Suprapubic skin (tissue), 4 donors: ENCODE data around the gene CDH22. TPM values are rescaled to one million over a fixed set of nuclear protein-coding genes. Genes with fewer than 3 reads are reported as not detected.

Experiments
- DNase-seq, 2 donors: peaks; one replicate each; pipeline ENCODE4 v3.0.0-alpha.2; 2019; ENCODE audit warnings: low spot score in 2 of 2
- H3K27ac ChIP-seq: fragments of 200-600 bp; sonication (generic); one replicate; pipeline ENCODE4 v1.5.1; 2019
- H3K27me3 ChIP-seq: fragments of 200-600 bp; sonication (generic); one replicate; pipeline ENCODE4 v1.5.1; 2019
- H3K36me3 ChIP-seq: fragments of 200-600 bp; sonication (generic); one replicate; pipeline ENCODE4 v1.5.1; 2019
- H3K4me1 ChIP-seq: fragments of 200-600 bp; sonication (generic); one replicate; pipeline ENCODE4 v1.5.1; 2019
- H3K4me3 ChIP-seq: fragments of 200-600 bp; sonication (generic); one replicate; pipeline ENCODE4 v1.5.1; 2019; ENCODE audit warnings: mild to moderate bottlenecking
- H3K9me3 ChIP-seq: fragments of 200-600 bp; sonication (generic); one replicate; pipeline ENCODE4 v1.5.1; 2019
- CTCF ChIP-seq, 2 donors: fragments of 200-600 bp in 1 of 2; fragments of 450-650 bp in 1 of 2; sonication (generic) in 1 of 2; IDR thresholded peaks; one replicate each; pipeline ENCODE4 v1.5.1; 2016 to 2019; ENCODE audit warnings: antibody characterized with exemption in 2 of 2, mild to moderate bottlenecking in 1 of 2, moderate library complexity in 1 of 2
- EP300 ChIP-seq: sonication (generic); formaldehyde crosslinking; IDR thresholded peaks from one replicate; pipeline ENCODE4 v1.6.1; 2017; ENCODE audit warnings: antibody characterized with exemption
- POLR2A ChIP-seq, 2 donors: fragments of 450-650 bp; IDR thresholded peaks; one replicate each; pipeline ENCODE4 v1.6.1; 2017; ENCODE audit warnings: antibody characterized with exemption in 2 of 2, mild to moderate bottlenecking in 2 of 2, moderate library complexity in 2 of 2
- POLR2AphosphoS5 ChIP-seq, 3 donors: sonication (generic); formaldehyde crosslinking; IDR thresholded peaks; one replicate each; pipeline ENCODE4 v1.6.1; 2017; ENCODE audit warnings: antibody characterized with exemption in 3 of 3
- WGBS: methylation state at CpG from one replicate; pipeline ENCODE4 v1.1.5; 2018; 5-methylcytosine and 5-hydroxymethylcytosine counted together
- total RNA-seq, 4 donors: library from RNA; depleted of rRNA; stranded (reverse); fragments of >200 nt; gene quantifications; one replicate each; pipeline ENCODE4 v1.1.0, GENCODE V29; 2016

CDH22 gene
- total RNA-seq, 4 donors from 2014 or later, result 2.6 to 5.1 (median 3.3) TPM

GRCh38 chr20:46206992-46207549 is 101.2 kb downstream of the CDH22 start:
- TF ChIP-seq EP300, result no peak
- TF ChIP-seq CTCF (IDR thresholded peaks at IDR 0.05), result no peak
- no peak for TF ChIP-seq POLR2AphosphoS5 (IDR thresholded peaks at IDR 0.05)
- TF ChIP-seq POLR2A (IDR thresholded peaks at IDR 0.05), result no peak
- peaks cover 34% of the 10 kb centered on the region for H3K4me1 ChIP-seq
- 42% methylated on average over 6 of the region's 6 CpGs for WGBS
- no peaks in the 10 kb centered on the region for H3K36me3 ChIP-seq
- H3K27me3 ChIP-seq, result peaks cover 23% of the 10 kb centered on the region
- H3K4me3 ChIP-seq, result no peak overlapping the region
- H3K27ac ChIP-seq, result no peak overlapping the region
- no peaks in the 10 kb centered on the region for H3K9me3 ChIP-seq
- DNase-seq, result no peak

GRCh38 chr20:46206025-46206424 is 102.3 kb downstream of the CDH22 start:
- no peak for DNase-seq
- H3K4me3 ChIP-seq, result no peak overlapping the region

GRCh38 chr20:46205349-46205748 is 102.9 kb downstream of the CDH22 start:
- WGBS, result 64% methylated on average over 3 of the region's 3 CpGs
- Histone ChIP-seq H3K36me3 (no peaks in the 10 kb centered on the region), H3K4me1 (peaks cover 39% of the 10 kb centered on the region), H3K27me3 (peaks cover 23% of the 10 kb centered on the region), H3K9me3 (no peaks in the 10 kb centered on the region), H3K4me3 (no peak overlapping the region), H3K27ac (no peak overlapping the region)
- no peak for DNase-seq
- TF ChIP-seq EP300 (no peak), CTCF (IDR thresholded peaks at IDR 0.05) (no peak), POLR2A (IDR thresholded peaks at IDR 0.05) (no peak), POLR2AphosphoS5 (IDR thresholded peaks at IDR 0.05) (no peak)

More at GRCh38 chr20:46206025-46206424, 102.3 kb downstream of the CDH22 start:
- TF ChIP-seq EP300 (no peak), POLR2A (IDR thresholded peaks at IDR 0.05) (no peak), POLR2AphosphoS5 (IDR thresholded peaks at IDR 0.05) (no peak), CTCF (IDR thresholded peaks at IDR 0.05) (no peak)
- no peaks in the 10 kb centered on the region for H3K36me3 ChIP-seq
- WGBS, result 52% methylated on average over 5 of the region's 5 CpGs
- H3K27ac ChIP-seq, result no peak overlapping the region
- H3K9me3 ChIP-seq, result no peaks in the 10 kb centered on the region
- H3K27me3 ChIP-seq, result peaks cover 22% of the 10 kb centered on the region
- peaks cover 34% of the 10 kb centered on the region for H3K4me1 ChIP-seq

- H3K9me3 ChIP-seq, result no peaks in the 10 kb centered on the region
- H3K27me3 ChIP-seq, result peaks cover 21% of the 10 kb centered on the region
- DNase-seq, result no peak
- H3K4me1 ChIP-seq, result peaks cover 39% of the 10 kb centered on the region
- H3K36me3 ChIP-seq, result no peaks in the 10 kb centered on the region
- 30% methylated on average over 8 of the region's 8 CpGs for WGBS
- H3K27ac ChIP-seq, result no peak overlapping the region
- TF ChIP-seq CTCF (IDR thresholded peaks at IDR 0.05) (no peak), EP300 (no peak), POLR2A (IDR thresholded peaks at IDR 0.05) (no peak), POLR2AphosphoS5 (IDR thresholded peaks at IDR 0.05) (no peak)
- H3K4me3 ChIP-seq, result no peak overlapping the region
Observed at GRCh38 chr20:46204594-46205186, 103.6 kb downstream of the CDH22 start.

- TF ChIP-seq POLR2AphosphoS5 (IDR thresholded peaks at IDR 0.05), result no peak
- TF ChIP-seq EP300, result no peak
- TF ChIP-seq CTCF (IDR thresholded peaks at IDR 0.05), result no peak
- no peak for TF ChIP-seq POLR2A (IDR thresholded peaks at IDR 0.05)
- DNase-seq, result no peak
- H3K9me3 ChIP-seq, result no peaks in the 10 kb centered on the region
- WGBS, result 50% methylated on average over 3 of the region's 3 CpGs
- peaks cover 33% of the 10 kb centered on the region for H3K27me3 ChIP-seq
- no peak overlapping the region for H3K27ac ChIP-seq
- no peak overlapping the region for H3K4me3 ChIP-seq
- peaks cover 39% of the 10 kb centered on the region for H3K4me1 ChIP-seq
- H3K36me3 ChIP-seq, result no peaks in the 10 kb centered on the region
Observed at GRCh38 chr20:46203510-46203837, 104.8 kb downstream of the CDH22 start.
